Stimulated activated memory B cell treated with anti-CD40 and anti-IgM and Interleukin-4, amounts not matched to agents 10 μg/mL and 1 μg/mL and 100 μg/mL, for 72 hours (primary cell): ENCODE data around the gene KIF22.

Experiments
- ATAC-seq: fragments of 150-1000 bp; cut with Tn5 transposase; 2 replicates; pipeline ENCODE4 v1.10.0; 2021
- H3K27ac Mint-ChIP-seq: one replicate; pipeline ENCODE4 v1.8.0; 2022; ENCODE audit warnings: mild to moderate bottlenecking, mixed read lengths
- H3K27me3 Mint-ChIP-seq: one replicate; pipeline ENCODE4 v1.8.0; 2022; ENCODE audit warnings: mixed read lengths
- H3K36me3 Mint-ChIP-seq: one replicate; pipeline ENCODE4 v1.8.0; 2022; ENCODE audit warnings: mixed read lengths
- H3K4me1 Mint-ChIP-seq: one replicate; pipeline ENCODE4 v1.8.0; 2022; ENCODE audit warnings: mixed read lengths
- H3K4me3 Mint-ChIP-seq: one replicate; pipeline ENCODE4 v1.8.0; 2022; ENCODE audit warnings: mild to moderate bottlenecking, moderate library complexity, mixed read lengths
- H3K9me3 Mint-ChIP-seq: one replicate; pipeline ENCODE4 v1.8.0; 2022; ENCODE audit warnings: mixed read lengths

Gene KIF22

DNA sequence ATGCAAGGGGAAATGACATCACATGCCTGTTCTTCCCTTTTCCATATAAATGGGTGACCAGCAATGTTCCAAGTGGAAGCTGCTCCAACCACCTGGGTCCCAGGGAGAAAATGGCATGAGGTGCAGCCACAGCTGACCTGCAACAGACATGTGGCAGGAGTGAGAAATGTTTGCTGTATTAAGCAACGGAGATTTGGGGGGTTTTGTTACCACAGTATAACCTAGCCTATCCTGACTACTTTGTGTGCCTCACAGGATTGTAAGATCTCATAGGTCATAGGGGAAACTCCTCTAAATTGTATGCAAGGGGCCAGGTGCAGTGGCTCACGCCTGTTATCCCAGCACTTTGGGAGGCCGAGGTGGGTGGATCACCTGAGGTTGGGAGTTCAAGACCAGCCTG lies 60.4 kb downstream of the KIF22 start:
- no peaks in the 10 kb centered on the region for H3K9me3 Mint-ChIP-seq
- H3K4me3 Mint-ChIP-seq: no peak overlapping the region
- ATAC-seq: no peak
- no peak overlapping the region for H3K27ac Mint-ChIP-seq
- H3K27me3 Mint-ChIP-seq: no peaks in the 10 kb centered on the region
- H3K4me1 Mint-ChIP-seq: no peaks in the 10 kb centered on the region
- H3K36me3 Mint-ChIP-seq: peaks cover 20% of the 10 kb centered on the region

DNA sequence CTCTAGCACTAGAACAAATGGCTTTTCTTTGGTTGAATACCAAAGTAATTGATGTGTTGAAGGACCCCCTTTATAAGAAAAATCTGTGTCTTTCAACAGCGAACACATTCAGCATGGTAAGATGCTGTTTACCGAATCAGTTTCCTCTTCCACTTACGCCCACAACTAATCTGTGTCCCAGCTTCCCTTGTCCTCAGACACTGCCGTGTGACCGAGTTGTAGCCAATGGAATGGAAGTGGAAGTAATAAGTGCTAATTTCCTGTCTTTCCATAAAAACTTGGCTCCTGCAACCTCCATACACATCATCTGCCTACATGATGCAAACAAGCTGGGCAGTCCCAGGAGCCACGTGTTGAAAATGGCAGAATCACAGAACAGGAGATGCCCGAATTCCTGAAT lies 62.1 kb downstream of the KIF22 start:
- no peak for ATAC-seq
- Mint-ChIP-seq H3K36me3 (peaks cover 11% of the 10 kb centered on the region), H3K9me3 (no peaks in the 10 kb centered on the region), H3K4me3 (no peak overlapping the region), H3K4me1 (no peaks in the 10 kb centered on the region), H3K27me3 (no peaks in the 10 kb centered on the region), H3K27ac (no peak overlapping the region)

DNA sequence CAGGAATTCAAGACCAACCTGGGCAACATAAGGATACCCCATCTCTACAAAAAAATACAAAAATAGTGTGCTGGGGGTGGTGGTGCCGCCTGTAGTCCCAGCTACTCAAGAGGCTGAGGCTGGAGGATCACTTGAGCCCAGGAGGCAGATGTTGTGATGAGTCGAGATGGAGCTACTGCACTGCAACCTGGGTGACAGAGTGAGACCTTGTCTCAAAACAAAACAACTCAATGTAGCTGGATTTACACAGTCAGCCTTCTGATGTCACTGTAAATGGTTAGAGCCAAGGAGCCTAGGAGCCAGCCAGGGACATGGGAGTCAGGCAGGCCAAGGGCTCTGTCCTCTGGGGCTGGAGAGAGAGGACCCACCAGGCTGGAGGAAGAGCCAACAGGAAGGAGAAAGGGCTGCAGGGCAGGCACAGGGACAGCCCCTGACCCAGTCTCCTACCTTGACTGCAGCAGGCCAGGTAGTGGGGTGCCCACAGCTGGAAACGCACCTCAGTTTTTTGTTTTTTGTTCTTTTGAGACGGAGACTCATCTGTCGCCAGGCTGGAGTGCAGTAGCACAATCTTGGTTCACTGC lies 64.1 kb downstream of the KIF22 start:
- ATAC-seq: no peak
- peaks cover 16% of the 10 kb centered on the region for H3K36me3 Mint-ChIP-seq
- H3K4me3 Mint-ChIP-seq: no peak overlapping the region
- no peaks in the 10 kb centered on the region for H3K4me1 Mint-ChIP-seq
- H3K27me3 Mint-ChIP-seq: no peaks in the 10 kb centered on the region
- H3K9me3 Mint-ChIP-seq: no peaks in the 10 kb centered on the region
- H3K27ac Mint-ChIP-seq: no peak overlapping the region
